ENCODE results near the gene LIPM.

LIPM gene

DNA sequence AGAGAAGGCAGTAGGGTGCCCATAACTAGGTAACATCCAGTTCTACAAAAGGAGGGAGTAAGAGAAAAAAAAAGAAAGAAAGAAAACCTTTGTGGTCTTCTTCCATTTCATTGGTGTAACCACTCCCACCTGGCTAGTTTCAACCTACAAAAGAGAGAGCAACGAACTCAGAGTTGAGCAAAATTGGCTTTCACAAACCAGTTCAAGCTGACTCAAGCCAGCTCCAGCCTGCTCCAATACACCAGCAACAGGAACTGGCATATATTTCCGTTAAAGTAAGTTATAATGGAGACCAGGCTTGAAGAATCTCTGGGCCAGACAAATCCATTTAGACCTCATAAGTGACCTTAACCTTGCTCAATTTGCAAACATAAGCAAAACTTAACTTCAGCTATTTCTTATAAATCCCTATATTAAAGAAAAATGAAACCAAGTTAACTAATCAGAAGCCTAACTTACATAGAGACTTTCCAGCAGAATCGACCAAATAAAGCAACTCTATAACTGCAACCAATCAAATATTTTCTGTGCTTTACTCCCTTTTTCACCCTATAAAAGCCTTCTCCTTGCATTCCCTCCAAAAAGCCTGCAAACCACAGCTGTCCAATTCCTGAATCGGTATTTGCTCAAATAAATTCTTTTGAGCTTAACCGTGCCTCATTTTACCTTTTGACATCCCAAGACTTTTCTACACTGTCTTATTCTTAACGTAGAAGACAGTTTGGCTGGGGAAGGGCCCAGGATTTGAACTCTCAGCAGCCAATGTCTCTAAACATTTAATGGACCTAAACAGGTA lies 39.0 kb downstream of the LIPM start:
- no peak for DNase-seq

DNA sequence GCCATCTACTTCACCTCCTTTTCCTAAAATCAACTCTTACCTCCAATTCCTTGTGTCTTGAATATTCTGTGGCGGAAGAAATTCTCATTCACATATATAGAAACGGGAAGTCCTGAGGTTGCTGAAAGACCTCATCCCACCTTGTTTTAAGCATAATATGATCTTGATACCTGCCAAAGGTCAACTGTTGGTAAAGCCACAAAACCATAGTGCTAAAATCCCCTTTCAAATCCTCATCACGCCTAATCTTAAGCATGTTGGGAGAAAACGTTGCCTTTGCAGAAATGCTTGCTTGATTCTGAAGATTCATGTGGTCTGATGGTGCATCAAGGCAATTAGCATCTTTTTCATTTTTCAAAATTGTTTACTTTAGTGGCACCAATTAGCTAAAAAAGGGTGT lies 40.6 kb downstream of the LIPM start:
- DNase-seq, result no peak

DNA sequence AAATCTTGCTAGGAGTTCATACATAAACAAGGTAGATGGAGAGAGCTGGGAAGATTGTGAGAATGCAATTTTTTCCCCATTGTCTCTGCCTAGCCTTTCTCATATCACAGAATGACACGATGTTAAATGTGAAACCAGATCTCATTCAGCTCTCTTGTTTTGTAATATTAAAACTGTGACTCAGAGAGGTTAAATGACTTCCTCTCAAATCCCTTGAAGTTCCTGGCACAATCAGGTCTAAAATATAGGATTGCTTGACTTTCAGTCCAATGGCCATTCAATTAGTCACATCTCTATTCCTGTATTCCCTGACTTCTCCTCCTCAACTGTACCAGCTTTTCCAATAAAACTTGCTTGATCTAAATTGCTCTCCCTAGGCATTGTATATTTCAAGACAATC lies 46.0 kb downstream of the LIPM start:
- no peak for DNase-seq

DNA sequence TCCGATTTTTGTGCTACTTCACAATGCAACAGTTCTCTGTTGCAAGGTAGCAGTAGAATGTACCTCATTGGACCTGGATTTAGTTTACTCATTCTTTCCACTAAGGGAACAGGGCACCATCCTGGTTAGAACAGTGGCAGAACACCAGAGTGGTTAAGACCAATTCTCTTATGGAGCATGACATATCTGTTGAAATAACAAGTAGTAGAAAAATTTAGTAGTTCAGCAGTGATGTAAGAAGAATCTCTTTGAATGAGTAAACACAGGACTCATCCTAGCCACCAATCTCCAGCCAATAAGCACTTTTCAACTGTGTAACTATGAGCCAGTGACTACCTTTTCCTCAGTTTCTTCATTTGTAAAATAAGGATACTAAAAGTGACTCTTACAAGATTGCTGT lies 46.7 kb downstream of the LIPM start:
- DNase-seq, result no peak

DNA sequence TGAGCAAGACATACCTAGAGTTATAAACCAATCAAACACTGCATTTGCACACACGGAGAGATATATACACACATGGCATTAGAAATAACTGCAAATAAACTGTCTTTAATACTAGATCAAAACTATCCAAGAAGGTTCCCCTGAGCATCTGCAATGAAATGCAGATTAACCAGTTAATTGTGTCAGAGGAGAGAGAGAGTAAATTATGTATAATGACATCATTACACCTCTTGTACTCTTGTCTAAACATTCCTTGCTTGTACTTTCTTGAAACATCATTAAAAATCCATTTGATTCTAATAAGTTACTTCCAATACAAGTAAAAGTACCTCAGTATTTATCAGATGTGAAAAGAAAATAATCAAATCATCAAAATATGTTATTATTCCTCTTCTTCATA lies 48.2 kb downstream of the LIPM start:
- no peak for DNase-seq

DNA sequence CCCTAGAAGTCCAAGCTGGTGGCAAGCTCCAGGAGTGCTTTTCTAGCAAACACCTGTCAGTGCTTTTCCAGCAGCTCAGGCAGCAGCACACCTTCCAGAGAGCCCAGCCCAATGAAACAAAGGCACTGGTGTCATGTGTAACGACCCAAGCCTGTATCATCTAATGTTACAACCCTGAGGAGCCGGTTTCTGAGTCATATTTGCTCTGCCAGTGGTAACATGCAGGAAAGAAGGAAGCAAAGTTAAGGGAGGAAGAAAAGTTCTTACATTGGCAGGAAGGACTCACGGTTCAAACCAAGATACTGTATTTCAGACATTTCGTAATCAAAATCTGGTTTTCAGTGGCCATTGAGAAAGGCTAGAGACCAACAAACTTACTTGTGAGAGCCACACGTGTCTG lies 49.2 kb downstream of the LIPM start, which contains the start of gene ANKRD22:
TSS of gene ANKRD22 (minus strand) at position 139 of the 400 bp plus-strand sequence. CDS start 237 bp downstream, outside the sequence.
- DNase-seq, result no peak

DNA sequence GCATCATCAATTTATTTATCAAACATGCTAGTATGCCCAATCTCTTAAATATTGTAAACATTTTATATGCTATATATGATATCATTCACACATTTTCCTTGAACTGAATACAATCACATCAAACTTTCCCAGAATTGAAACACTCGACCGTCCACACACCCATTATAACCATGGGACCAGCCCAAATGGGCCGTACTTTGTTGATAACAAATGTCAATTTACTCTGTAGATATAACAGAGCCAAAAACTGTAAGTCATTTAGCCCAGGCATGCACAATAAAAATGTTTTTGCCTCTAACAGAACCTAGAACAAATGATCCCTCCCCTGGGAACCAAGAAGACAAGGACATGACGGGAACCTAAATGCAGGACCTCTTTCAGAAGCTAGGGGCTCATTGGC lies 49.8 kb downstream of the LIPM start:
- no peak for DNase-seq

DNA sequence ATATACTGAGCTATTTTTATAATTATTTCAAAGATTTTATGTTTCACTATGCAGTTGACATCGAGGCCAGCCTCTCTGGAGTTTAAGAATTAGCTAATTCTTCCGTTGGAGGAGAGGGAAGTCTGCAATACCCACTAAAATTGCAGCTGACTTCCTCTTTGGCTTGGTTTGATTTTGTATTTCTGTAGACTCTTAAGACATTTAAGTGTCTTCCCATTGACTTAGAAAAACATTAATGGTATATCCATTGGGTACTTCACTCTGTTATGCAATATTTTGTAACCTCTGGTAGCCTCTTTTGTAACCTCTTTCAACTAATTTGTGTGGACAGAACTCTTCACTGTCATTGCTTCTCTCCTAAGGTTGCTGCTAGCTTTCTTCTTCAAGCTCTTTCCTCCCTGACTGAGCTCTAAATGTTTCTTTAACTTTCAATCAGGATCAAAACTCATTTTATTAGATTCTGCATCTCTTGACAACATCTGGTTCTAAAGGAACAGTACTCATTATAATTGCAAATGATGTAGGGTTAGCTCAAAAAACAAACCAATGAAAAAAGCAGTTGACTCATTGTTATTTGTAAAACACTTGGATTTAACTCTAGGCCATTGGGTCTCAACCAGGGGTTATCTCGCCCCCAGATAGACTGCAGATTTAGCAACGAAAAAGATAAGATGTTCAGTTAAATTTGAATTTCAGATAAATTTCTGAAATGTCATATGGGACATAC lies 50.8 kb downstream of the LIPM start:
- no peak for DNase-seq

DNA sequence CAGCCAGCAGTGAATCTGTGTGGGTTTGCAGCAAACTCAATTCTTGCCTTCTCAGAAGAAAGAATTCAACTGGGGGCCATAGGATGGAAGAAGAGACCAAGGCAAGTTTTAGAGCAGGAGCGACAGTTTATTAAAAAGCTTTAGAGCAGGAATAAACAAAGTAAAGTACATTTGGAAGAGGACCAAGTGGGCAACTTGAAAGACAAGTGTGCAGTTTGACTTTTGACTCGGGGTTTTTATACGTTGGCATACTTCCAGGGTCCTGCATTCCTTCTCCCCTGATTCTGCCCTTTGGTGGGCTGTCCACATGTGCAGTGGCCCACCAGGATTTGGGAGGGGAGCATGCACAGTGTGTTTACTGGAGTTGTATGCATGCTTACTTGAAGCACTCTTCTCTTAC lies 52.2 kb downstream of the LIPM start:
- DNase-seq, result no peak

DNA sequence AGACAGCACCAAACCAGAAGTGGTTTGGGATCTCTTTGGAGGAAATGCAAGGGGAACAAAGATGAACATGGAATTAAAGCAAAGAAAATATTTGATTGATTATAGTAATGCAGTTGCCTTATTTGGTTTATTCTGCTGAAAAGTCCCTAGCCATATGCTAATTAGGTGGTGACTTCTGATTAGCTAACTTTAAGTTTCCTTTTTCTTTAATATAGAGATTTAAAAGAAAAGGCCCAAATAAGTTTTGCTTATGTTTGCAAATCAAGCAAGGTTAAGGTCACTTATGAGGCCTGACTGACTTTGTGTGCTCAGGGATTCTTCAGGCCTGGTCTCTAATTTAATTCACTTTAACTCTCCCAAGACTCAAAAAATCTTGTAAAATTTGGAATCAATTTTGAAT lies 55.3 kb downstream of the LIPM start:
- DNase-seq, result no peak

DNA sequence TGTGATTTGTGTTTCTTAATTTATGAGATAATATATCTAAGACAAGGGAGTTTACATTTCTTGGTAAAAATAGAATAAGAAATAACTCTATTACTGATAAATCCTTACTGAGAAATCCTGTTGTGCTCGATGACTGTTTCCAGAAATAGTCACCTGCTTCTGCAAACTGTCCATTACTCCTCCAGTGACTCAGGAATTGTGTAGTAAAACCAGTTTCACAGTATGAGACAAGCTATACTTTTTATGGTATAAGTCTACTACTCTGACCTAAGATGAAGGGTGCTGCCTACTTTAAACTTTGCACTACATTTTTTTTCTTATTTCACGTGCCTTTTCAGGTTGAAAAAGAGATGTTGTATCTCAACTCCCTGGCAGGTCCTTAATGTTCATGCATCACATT lies 56.0 kb downstream of the LIPM start:
- no peak for DNase-seq

DNA sequence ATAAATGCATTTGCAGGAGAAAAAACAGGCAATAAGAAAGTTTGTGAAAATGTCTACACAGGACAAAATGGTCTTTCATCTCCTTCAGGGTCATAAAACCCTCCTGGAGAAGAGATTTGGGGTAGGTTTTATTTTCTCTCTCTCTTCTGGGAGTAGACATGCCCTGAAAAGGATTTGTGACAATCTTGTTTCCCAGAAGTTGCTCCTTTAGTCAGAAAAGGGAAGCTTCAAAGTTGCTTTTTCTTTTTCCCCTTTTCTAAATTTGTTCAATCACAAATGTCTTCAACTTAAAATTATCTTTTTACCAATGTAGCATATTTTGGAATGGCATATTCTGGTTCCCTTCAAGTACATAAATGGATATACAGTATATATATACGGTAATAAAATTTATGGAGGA lies 58.5 kb downstream of the LIPM start:
- DNase-seq, result no peak

DNA sequence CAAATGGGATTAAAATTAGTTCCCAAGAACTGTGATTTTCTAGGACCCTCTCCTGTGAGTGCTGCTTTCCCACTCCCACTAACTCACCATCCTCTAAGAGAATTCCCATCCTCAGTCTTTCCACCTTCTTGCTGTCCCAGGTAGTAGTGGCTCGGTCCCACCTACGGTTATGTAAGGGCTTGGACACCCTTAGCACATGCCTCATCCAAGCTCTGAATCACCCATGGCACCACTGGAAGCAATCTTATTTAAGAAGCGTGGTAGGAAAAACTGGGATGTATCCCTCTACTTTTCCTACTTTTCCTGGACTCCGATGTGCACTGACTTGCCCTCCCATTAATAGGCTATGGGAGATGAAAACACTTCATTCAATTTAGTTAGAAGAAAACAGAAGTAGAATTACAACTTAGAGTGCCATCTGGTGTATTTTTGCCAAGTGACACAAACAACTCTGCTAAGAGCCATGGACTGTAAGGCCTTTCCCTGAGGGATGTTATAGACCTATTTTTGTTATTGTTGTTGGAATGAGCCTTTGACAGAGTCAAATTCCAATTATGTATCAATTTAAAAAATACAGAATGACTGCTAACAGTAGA lies 62.8 kb downstream of the LIPM start:
- DNase-seq, result no peak

DNA sequence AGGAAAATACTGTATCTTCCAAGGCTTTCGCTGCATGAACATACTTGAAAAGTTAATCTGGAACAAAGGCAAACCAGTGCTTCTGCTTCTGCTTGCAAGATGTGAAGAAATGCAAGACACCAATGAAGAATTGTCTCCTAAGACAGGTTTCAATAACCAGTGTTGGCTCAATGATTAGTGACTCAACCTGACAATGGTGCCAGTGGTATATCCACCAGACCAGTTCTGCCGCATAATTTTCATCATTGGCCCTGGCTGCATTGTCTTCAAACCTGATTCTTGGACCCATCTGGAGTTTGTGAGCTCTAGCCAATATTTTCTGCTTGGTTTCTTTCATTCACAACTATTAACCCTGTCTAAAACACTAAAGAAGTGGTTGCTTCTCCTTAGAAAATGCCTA lies 63.9 kb downstream of the LIPM start:
- no peak for DNase-seq

DNA sequence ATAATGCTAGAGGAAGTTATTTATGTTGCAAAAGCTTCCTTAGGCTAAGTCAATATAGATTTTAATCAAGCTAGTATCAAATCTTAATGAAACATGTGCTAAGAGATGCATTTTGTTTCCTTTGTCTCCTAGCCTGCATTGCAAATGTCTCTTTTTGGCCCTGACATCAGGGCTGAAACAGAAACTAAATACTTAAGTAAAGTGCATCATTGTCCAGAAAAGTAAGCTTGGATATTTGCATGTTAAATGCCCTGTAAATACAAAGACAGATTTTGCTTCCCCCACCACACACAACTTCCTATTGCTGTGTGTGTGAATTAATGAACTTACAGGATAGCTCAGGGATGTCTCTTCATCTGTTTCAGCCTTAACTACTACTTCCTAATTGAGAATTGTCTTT lies 67.6 kb downstream of the LIPM start:
- DNase-seq, result no peak
